WTC11 (cell line): ENCODE results near the gene ZNF672.

Experiments
- CTCF ChIP-seq: fragments of 200-600 bp; IDR thresholded peaks from 2 replicates; pipeline ENCODE4 v1.8.0; 2022; ENCODE audit warnings: antibody characterized with exemption
- ELF4 ChIP-seq: sonication (generic); formaldehyde crosslinking; IDR thresholded peaks from 2 replicates; pipeline ENCODE4 v1.8.1; 2022; ENCODE audit warnings: low read depth, mild to moderate bottlenecking, moderate library complexity, missing genetic modification reagents
- FOXP1 ChIP-seq: sonication (generic); formaldehyde crosslinking; IDR thresholded peaks from 2 replicates; pipeline ENCODE4 v1.8.0; 2022; ENCODE audit warnings: missing genetic modification reagents, mild to moderate bottlenecking, moderate library complexity, borderline replicate concordance
- IRF2 ChIP-seq: sonication (generic); formaldehyde crosslinking; IDR thresholded peaks from 2 replicates; pipeline ENCODE4 v1.8.0; 2022; ENCODE audit warnings: low read depth, missing genetic modification reagents, borderline replicate concordance
- JUN ChIP-seq: sonication (generic); formaldehyde crosslinking; IDR thresholded peaks from 2 replicates; pipeline ENCODE4 v1.8.0; 2023; ENCODE audit warnings: mild to moderate bottlenecking, missing genetic modification reagents
- MAX ChIP-seq: sonication (generic); formaldehyde crosslinking; IDR thresholded peaks from 2 replicates; pipeline ENCODE4 v1.8.0; 2022; ENCODE audit warnings: mild to moderate bottlenecking, missing genetic modification reagents
- RELA ChIP-seq: sonication (generic); formaldehyde crosslinking; IDR thresholded peaks from 2 replicates; pipeline ENCODE4 v1.8.1; 2022; ENCODE audit warnings: missing genetic modification reagents, mild to moderate bottlenecking, borderline replicate concordance
- SMAD4 ChIP-seq: sonication (generic); formaldehyde crosslinking; IDR thresholded peaks from 2 replicates; pipeline ENCODE4 v1.8.0; 2022; ENCODE audit warnings: mild to moderate bottlenecking, missing genetic modification reagents
- SP1 ChIP-seq: sonication (generic); formaldehyde crosslinking; conservative IDR thresholded peaks from 2 replicates; pipeline ENCODE4 v1.8.1; 2022; ENCODE audit warnings: missing genetic modification reagents
- USF2 ChIP-seq: sonication (generic); formaldehyde crosslinking; IDR thresholded peaks from 2 replicates; pipeline ENCODE4 v1.8.1; 2023; ENCODE audit warnings: mild to moderate bottlenecking, missing genetic modification reagents, moderate library complexity
- ZNF671 ChIP-seq: fragments of 250-450 bp; sonication (Bioruptor Pico); IDR thresholded peaks from 2 replicates; pipeline ENCODE4 v1.8.0; 2021; ENCODE audit warnings: mild to moderate bottlenecking

GRCh38 chr1:248812736-248813425 lies 25.1 kb upstream of the ZNF672 start:
- TF ChIP-seq RELA (CRISPR knock-in tag) (no peak), USF2 (CRISPR knock-in tag) (no peak), CTCF (no peak), MAX (CRISPR knock-in tag) (no peak), JUN (CRISPR knock-in tag) (no peak), SMAD4 (no peak), FOXP1 (CRISPR knock-in tag) (no peak), IRF2 (CRISPR knock-in tag) (no peak), ZNF671 (CRISPR knock-in tag) (no peak), ELF4 (CRISPR knock-in tag) (no peak), SP1 (CRISPR knock-in tag) (no peak)
